ENCODE measurements around the gene LARP7.

GRCh38 chr4:112646632-112647537 lies 9.9 kb downstream of the LARP7 start:
- TF ChIP-seq POLR2A (IDR thresholded peaks at IDR 0.05; ENCODE audit: extremely low read depth, insufficient read length) (no peak), MYC (IDR thresholded peaks at IDR 0.05; ENCODE audit: low read depth, low read length) (no peak)
- TF ChIP-seq, protein P1, sequence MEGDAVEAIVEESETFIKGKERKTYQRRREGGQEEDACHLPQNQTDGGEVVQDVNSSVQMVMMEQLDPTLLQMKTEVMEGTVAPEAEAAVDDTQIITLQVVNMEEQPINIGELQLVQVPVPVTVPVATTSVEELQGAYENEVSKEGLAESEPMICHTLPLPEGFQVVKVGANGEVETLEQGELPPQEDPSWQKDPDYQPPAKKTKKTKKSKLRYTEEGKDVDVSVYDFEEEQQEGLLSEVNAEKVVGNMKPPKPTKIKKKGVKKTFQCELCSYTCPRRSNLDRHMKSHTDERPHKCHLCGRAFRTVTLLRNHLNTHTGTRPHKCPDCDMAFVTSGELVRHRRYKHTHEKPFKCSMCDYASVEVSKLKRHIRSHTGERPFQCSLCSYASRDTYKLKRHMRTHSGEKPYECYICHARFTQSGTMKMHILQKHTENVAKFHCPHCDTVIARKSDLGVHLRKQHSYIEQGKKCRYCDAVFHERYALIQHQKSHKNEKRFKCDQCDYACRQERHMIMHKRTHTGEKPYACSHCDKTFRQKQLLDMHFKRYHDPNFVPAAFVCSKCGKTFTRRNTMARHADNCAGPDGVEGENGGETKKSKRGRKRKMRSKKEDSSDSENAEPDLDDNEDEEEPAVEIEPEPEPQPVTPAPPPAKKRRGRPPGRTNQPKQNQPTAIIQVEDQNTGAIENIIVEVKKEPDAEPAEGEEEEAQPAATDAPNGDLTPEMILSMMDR (IDR thresholded peaks at IDR 0.05; ENCODE audit: low read depth, low read length) = no peak
